NCI-H187 treated with DMSO at 0.1 percent for 48 hours (cell line): ENCODE measurements around the gene YIF1B.

Experiments used
- DNase-seq: peaks from one replicate; lab custom pipeline; 2025; lab: John Stamatoyannopoulos, UW

The YIF1B gene

DNA sequence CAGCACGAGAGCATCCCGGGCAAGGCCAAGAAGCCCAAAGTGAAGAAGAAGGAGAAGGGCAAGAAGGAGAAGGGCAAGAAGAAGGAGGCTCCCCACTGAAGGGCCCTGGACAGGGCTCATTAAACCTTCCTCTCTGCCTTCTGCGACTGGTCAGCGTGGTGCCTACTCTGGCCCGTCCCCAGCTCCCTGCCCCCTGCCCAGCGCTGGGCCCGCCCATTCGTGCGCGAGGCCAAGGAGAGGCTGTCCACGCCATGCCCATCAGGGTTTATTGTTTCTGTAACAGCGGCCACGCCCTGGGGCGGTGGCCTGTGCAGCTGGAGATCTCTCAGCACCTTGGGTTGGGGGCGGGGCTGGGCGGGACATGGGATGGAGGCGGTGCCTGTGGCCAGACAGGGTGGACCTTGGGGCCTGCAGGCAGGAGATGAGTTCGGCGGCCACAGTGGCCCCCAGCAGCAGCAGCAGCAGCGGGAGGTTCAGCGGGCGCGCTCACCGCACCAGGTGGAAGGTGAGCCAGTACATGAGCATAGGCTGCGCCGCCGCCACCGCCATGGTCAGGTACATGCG is 10.8 kb downstream of the YIF1B start:
- DNase-seq: no peak

DNA sequence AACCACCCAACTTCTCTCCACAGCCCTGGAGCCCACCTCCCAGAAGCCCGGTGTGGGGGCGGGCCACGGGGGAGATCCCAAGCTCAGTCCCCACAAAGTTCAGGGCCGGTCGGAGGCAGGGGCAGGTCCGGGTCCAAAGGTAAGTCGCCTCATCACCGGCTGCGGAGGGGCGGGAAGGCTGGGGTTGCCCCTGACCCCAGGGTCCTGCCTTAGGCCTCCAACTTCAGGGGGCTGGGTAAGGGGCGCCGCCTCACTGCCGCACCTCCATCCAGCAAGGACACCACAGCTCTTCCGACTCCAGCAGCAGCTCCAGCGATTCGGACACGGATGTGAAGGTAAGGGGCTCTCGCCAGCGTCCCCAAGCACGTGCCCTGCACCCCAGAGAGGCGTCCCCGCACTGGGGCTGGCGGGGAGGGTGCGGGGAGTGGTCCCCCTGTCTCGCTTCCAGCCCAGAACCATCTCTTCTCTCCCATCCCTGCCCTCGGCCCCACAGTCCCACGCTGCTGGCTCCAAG is 11.3 kb downstream of the YIF1B start:
- no peak for DNase-seq

DNA sequence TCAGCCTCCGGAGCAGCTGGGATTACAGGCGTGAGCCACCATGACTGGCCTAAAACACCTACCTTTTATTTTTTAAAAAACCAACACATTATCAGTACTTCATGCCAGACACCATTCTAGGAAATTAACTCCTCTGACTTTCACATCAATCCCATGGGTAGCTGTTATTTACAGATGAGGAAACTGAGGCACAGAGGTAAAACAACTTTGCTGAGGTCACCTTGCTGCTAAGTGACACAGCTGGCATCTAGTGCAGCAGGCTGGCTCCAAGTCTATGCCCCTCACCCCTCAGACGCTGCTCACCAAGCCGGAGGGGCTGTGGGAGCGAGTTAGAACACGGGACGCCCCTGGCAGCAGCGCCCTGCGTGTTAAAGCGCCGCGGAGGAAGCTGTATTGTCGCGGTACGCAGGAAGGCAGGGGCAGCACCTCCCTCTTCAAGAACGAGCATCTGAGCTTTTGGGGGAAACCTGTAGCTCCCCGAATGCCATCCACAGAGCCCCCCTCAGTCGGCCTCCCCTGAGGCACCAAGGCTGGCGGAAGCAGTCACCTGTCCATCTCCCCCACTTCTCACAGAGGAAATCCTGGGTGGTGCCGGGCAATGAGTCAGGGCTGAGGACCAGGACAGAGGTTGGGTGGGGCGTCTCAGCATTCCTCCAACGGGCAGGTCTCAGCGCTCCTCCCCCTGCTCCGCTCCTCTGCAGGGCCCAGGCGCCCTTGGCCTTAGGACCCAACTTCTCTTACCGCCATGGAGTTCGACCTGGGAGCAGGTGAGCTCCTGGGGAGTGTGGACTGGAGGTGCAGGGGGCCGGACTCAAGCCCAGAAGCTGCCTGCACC is 12.0 kb downstream of the YIF1B start, which contains the start of gene C19orf33:
Gene C19orf33, plus strand, starts transcription at position 735 of the 835 bp plus-strand sequence. Its CDS starts 11 bp downstream, at position 746.
- DNase-seq: no peak

DNA sequence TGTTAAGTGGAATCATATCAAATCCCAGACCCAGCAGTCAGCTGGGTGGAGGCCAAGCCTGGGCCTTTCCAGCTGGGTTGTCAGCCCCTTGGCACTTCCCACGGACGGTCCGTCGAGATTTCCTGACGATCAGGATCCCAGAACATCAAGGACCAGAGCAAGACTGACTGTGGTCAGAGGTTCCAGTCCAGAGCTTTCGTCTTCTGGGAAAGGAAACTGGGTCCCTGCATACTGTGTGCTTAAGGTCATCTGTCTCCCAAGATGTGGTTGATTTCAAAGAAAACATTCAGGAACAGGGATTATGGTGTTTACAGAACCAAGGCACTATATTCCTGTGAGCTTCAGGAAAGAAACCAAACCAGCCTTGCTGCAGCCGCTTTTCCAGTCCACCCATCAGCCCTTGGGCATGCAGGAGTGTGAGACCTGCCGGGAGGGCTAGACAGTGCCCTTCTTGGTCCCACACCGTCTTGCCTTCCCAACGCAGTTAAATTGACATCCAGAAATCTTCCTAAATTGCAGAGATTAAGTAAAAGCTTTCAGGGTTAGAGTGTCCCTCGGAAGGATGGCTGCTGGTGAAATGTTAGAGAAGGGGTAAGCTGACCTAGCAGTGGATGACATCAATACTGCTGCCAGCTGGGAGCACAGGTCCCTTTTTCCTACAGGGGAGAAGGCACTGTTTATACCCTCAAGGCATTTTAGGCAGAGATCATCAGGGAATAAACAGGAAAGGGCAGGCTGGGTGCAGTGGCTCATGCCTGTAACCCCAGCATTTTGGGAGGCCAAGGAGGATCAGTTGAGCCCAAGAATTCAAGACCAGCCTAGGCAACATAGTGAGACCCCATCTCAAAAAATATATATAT is 16.7 kb downstream of the YIF1B start:
- DNase-seq: no peak

DNA sequence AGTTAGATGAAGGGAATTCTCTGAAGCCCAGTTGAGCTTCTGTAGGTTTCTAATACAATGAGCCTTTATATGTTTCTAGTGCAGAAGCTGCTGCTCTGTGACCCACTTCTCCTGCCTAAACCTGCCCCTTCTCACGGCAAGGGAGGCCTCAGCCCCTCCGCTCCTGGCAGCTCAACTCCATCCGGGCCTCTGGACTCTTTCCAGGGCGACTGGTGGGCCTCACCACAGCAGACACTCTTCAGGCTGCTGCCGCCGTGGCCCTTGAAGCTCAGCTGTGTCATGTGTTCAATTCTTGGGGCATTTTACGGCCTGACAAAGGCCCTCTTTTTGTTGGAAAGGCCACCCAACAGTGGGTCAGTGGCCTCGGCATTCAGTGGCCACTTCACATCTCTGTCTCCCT is 21.7 kb downstream of the YIF1B start:
- DNase-seq: no peak

DNA sequence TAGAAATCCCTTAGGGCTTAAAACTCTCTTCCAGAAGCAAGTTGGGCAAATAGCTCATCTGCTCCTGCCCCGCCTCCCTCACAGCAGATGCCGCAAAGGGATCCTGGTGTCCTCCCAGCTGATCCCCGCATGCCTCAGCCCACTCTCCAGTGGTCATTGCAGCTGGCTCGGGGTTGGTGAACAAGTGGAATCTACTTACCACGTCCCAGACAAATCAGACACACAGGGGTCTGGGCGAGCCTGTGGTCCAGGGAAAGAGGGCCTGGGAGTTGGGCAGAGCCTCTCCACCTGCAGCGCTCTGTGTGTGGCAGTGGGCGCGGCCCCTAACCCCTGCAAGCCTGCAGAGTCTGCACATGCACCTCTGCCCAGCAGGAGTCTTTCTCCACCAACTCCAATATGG is 22.5 kb downstream of the YIF1B start:
- no peak for DNase-seq

DNA sequence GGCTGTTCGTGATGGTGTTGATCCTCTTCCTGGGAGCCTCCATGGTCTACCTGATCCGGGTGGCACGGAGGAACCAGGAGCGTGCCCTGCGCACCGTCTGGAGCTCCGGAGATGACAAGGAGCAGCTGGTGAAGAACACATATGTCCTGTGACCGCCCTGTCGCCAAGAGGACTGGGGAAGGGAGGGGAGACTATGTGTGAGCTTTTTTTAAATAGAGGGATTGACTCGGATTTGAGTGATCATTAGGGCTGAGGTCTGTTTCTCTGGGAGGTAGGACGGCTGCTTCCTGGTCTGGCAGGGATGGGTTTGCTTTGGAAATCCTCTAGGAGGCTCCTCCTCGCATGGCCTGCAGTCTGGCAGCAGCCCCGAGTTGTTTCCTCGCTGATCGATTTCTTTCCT is 23.9 kb downstream of the YIF1B start:
- no peak for DNase-seq

DNA sequence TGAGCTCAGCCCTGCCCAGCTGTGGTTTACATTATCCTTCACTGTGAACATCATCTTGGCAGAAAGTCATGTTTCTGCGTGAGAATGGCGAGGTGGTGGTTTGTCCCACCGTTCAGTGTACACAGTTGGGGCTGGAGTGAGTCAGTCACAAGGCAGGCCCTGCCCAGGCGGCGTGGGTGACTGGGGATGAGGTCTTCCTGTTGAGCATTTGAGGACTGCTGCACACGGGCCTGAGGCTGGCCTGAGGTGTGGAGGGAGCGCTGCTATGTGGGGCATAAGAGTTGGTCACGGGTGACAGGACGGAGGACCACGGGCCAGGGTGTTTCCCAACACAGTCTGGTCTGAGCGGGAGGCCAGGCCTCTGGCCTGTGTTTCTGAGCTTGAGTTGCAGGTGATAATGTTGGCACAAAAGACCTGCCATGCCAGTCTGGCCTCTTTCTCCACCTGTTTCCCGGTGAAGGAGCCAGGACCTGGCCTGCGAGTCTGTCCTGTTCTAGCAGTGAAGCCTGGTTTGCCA is 25.1 kb downstream of the YIF1B start:
- DNase-seq: no peak

DNA sequence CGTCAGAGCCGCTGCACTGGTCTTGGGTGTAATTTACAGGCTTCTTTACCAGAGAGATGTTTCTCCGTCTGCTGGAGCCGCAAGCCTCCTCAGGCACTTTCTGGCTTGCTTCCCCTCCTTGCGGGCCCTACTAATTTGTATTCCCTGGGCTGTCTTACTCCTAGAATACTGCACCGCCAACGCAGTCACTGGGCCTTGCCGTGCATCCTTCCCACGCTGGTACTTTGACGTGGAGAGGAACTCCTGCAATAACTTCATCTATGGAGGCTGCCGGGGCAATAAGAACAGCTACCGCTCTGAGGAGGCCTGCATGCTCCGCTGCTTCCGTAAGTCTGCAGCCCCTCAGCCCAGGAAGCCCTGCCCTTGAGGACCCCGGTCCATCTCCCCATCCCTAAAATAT is 25.8 kb downstream of the YIF1B start:
- no peak for DNase-seq

DNA sequence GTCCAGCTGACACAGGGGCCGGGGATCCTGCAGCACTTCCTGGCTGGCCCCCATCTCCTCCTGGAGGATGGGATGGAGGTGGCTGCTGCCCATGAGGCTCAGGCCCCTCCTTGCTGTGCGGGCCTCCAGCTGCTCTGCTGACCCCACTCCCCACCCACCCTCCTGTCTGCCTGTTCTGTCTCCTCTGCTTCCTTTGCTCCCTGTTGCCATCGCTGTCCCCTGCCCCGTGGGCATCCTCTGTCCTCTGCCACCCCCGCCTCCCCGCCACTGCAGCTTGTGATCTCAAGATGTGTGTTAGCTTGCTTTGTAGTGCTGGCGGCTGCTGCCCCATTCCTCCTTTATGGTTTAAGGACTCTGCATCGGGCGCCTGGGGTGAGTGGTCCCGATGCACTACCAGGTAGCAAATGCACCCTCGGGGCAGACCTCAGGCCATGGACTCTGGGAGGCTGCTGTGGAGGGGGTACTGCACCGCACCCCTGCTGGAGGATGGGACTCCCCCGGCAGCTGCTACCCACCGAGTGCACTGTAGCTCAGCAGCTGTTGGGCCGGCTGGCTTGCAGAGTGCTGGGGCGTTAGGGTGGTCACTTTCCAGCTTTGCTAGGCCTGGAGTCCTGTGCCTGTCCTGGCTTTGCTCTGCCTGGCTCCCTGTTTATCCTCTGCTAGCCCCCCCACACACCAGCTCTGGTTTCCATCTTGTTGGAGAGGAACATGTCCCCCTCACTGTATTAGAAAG is 27.5 kb downstream of the YIF1B start:
- DNase-seq: no peak

DNA sequence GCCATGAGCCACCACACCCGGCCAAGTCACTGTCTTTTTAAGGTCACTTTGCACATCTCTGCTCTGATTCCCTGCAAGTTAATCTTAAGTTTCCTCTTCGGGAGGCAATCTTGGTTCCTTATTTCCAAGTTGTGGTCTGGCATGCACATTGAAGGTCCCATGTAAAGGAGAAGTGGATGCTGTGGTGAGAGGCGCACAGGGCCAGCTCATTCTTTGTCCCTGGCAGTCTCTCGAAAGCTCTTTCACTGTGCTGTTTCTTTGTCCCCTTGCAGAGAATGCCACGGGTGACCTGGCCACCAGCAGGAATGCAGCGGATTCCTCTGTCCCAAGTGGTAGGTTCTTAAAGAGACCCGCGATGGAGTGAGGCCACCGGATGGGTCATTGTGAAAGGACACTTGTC is 28.1 kb downstream of the YIF1B start:
- no peak for DNase-seq

DNA sequence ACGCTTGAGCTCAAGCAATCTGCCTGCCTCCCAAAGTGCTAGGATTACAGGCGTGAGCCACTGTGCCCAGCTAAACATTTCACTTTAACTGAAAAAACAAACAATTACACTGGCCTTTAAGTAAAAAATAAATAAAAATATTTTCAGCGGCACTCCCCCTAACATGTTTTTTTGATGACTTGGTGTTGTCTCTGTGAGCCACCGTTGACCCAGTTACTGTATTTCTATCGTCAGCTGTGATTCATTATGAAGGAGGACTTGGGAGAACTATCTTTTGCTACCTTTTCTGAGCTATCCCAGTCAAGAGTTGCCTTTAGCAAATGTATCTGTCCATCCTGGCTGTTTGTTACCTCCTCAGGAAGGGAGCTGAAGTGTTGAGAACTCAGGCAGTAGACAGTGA is 30.2 kb downstream of the YIF1B start:
- DNase-seq: no peak

DNA sequence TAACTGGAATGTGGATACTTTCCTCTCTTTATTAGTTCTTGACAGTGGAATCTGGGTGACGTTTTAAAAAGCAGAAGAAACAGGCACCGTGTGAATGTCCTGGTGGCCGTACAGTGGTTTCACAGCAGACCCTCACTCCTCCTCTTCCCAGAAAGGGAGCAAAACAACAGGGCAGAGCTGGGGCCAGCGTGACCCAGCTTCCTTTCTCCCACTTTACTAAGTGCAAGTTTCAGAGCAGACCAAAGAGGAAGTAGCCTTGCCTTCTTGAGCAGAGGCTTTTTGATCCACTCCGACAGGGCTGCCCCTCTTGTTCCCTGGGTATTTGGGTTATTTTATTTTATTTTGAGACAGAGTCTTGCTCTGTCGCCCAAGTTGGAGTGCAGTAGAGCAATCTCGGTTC is 31.3 kb downstream of the YIF1B start:
- DNase-seq: no peak

DNA sequence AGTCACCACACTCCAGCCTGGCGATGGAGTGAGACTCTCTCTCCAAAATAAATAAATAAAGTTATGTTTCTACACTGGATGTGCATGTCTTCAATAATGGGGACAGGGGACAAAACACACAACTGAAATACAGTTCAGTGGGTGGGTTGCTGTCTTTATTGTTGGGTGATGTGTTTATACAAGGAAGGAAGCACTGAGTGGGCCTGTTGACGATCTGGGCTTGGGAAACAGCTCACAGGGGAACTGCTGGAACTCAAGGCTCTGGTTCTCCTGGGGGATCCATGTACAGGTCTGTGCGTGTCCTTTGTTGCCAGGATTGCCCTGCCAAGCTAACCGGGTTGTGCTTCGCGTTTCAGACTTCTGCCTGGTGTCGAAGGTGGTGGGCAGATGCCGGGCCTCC is 32.5 kb downstream of the YIF1B start:
- no peak for DNase-seq

DNA sequence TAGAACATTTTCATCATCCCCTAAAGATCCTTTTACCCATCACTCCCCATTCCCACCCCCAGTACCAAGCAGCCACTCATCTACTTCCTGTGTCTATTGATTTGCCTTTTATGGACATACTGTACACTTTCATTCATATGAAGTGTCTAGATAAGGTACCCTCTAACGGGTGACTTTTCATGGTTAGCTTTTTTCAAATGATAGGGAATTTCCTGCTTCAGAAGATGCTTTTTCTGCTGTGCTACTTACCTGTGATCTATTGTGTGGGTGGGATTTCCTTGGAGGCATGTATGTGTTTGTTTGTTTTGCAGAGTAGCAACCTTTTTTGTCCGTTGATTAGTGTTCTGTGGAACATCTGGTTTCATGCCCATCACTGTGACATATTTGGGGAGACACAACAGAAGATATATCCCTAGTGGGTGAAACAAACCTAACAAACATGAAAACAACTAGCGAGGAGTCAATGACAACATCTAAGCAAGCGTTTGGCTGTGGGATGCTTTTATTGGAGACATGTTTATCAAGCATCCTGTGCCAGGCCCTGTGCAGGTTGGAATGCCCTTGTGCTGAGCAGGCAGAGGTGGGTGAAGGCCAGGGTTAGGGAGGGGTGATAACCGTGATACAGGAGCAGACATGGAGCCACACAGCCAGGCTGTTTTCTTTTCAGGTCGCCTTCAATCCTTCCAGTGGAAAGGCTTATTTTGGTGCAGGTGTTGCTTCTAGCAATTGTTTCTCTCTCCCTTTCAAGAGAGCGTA is 33.8 kb downstream of the YIF1B start:
- DNase-seq: no peak

DNA sequence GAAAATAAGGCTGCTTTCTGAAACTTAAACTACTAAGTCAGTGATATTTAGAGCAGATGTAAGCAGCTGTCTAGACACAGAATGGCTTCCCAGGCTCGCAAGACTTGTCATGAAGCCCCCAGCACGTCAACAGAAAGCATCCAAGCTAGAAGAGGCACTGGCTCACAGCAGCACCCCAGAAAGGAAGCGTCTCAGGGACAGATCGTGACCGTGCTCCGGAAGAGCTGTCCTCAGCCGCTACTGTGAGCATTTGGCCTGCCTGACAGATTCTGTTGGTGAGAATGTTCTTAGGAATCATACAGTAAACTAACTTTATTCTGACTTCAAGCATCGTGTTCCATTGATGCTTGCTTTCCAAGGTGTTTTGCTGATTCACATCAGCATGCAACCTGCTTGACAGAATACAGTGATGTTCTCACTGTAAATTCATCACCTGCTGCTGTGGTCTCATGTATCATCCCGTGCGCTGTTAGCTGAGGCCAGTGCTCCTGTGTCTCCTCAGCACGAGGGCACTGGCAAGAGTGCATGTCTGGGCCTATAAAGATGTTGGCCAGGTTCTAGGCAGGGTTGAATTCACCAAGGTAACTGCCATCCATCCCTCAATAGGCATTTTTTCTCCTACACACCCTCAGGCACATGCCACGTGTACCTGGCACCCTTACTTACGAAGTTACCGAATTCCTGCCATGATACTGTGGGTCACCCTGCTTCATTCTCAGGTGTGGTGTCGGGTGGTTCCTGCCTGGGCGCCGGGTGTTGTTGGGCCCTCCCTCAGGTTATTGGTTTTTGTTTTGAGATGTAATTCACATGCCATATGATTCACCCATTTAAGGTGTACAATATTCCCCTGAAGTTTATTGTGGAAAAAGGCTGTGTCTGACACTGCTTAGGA is 35.5 kb downstream of the YIF1B start:
- DNase-seq: no peak

DNA sequence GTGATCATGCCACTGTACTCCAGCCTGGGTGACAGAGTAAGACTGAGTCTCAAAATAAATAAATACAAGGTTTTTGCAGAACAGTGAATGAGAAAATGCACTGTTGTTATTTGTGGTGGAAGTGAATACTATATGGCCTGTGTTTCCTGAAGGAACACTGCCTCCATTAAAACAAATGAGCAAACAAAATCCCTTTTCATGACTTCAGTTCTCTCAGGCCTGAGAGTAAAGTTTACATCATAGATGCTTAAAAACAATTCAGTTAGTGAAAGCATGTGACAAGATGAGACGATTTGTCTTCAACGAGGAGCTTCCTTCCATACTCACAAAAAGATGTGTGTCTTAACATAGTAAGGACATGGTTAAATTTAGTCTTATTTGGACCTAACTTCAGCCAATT is 37.0 kb downstream of the YIF1B start:
- no peak for DNase-seq

DNA sequence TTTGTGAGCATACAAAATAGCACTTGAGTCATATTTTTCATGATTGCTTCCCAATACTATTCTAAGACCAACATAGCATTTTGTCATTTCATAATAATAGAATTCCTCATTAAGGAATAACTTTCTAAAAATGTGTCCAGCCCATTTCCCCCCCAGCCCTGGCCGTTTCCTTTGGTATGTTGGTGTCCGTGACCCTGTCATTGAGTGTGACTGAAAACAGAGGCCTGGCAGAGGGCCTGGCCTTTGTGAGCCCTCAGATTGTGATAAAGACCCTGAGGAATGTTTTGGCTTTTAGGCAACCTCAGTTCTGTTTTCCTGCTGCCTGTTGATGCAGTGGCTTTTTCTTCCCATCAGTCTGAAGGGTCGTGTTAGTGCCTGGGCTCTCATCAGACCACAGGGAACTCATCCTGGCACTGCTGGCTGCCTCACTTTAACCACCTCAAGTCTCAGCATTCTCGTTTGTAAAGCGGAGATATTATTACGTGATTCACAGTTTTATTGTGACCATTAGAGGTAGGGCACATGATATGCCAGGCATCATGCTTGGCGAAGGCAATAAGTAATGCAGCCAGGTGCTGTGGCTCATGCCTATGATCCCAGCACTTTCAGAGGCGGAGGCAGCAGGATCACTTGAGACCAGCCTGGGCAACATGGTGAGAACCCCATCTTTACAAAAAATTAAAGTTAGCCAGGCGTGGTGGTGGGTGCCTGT is 37.6 kb downstream of the YIF1B start:
- DNase-seq: no peak

DNA sequence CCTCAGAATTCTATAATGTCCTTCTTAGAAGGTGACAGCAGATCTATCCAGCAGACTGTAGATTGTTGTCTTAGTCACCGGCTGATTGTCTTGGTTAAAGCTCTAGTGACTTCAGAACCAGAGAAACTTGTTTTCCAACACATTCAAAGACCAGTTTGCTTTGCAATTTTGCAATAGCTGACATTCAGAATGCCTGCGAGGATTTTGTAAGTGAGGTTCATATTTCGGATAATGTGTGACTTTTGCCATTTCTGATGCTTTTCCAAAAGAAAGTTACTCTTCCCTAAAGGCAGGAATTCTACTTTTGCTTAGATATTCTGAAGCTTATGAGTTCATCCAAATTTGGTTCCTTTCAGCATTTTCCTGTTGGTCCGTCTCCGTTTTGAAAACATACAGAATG is 38.2 kb downstream of the YIF1B start:
- no peak for DNase-seq
